ENCODE results near the gene LAMB3. TPM values are rescaled to one million over a fixed set of nuclear protein-coding genes. Genes with fewer than 3 reads are reported as not detected.

LAMB3 gene
- total RNA-seq, 1 donor from 2014 or later = 18.3 TPM

DNA sequence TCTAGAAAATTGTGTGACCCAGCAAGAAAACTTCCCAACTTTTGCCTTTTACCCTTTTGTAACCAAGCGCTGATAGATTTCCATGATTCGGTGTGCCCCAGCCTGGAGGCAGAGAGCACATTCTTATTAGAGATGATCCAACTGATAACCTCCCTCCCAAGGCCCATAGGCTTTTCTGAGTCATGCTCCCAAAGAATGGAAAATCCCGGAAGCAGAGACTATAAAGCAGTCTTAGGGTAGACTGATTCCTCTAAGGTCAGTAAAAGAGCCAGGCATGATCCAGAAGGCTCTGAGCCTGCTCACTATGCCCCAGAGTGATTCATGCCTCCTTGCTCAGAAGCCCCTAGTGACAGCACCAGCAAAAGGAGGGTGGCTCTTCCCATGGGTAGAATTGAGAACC, 64.4 kb downstream of the LAMB3 start:
- intact Hi-C loops (cut with micrococcal nuclease) = no loop called here
- Mint-ChIP-seq H3K27me3 (ENCODE audit: insufficient read depth) (peaks cover 26% of the 10 kb centered on the region), H3K9me3 (no peaks in the 10 kb centered on the region), H3K27ac (no peak overlapping the region), H3K36me3 (ENCODE audit: low read depth) (no peaks in the 10 kb centered on the region), H3K4me1 (ENCODE audit: low read depth) (no peaks in the 10 kb centered on the region), H3K4me3 (no peak overlapping the region)
- DNase-seq (ENCODE audit: low spot score) = no peak

DNA sequence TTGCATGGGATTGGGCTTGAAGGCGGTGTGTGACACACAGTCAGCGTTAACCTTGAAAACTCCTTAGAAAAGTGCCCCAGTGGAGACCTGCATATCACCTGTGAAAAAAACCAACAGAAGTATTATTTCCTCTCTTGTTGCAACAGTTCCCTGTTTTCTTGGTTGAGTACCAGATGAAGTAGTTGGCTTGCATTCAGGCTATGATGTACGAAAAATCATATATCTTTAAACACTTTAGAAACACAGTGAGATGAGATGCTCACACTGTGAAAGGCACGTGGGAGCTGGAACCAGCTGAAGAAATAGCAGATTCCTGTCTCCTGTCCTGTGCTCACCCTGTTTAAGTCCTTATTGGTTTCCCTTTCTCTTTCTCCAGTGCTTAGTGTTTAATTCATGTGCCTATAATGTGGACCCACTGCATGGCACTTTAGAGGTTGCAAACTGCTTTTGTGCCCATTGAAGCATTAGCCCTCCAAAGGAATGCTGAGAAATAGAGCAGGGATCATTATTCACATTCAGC, 65.9 kb downstream of the LAMB3 start:
- H3K36me3 Mint-ChIP-seq (ENCODE audit: low read depth) = no peaks in the 10 kb centered on the region
- intact Hi-C loops (cut with micrococcal nuclease) = no loop called here

DNA sequence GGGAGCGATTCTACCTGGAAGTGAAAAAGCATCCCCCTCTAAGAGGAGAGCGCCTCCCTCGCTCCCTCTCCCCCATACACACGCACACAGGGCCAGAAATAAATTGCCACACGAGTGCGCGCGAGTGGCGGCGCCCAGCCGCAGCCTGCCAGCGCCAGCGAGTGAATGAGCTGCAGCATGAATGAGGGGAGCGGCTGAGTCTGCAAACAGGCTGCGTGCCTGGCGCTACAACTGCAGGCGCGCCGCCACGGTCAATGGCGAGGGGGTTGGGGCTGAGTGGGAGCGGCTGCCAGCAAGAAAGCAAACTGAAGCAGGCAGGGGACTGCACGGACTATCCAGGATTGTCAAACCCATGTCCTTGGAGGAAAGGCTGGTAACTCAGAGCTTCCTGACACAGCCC, 66.6 kb downstream of the LAMB3 start:
- DNase-seq (ENCODE audit: low spot score) = no peak
- Mint-ChIP-seq H3K36me3 (ENCODE audit: low read depth) (no peaks in the 10 kb centered on the region), H3K4me1 (ENCODE audit: low read depth) (no peaks in the 10 kb centered on the region), H3K27ac (no peak overlapping the region), H3K9me3 (no peaks in the 10 kb centered on the region), H3K27me3 (ENCODE audit: insufficient read depth) (peaks cover 21% of the 10 kb centered on the region), H3K4me3 (peak overlapping the region; percentile 24)
- intact Hi-C loops (cut with micrococcal nuclease) = no loop called here

More for the DNA sequence above, 65.9 kb downstream of the LAMB3 start:
- no peak for DNase-seq (ENCODE audit: low spot score)
- H3K9me3 Mint-ChIP-seq = no peaks in the 10 kb centered on the region
- no peak overlapping the region for H3K27ac Mint-ChIP-seq
- no peak overlapping the region for H3K4me3 Mint-ChIP-seq
- H3K27me3 Mint-ChIP-seq (ENCODE audit: insufficient read depth) = peaks cover 23% of the 10 kb centered on the region
- no peaks in the 10 kb centered on the region for H3K4me1 Mint-ChIP-seq (ENCODE audit: low read depth)

DNA sequence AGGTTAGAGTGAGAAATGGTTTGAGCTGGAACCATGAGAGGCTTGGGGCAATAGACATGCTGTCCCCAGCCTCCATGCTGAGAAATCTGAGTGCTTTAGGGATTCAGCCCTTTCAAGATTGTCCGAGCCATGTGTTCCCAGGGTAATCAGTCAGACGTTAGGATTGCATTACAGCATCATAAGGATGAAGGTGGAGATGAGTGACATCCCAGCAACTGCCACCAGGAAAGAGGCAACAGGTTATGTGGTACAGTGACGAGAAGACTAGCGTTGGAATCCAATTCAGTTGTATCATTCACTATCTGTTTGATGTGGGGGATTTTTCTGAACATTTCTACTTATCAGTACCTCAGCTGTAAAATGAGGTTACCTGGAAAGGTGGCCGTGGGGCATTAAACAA, 67.0 kb downstream of the LAMB3 start:
- intact Hi-C loops (cut with micrococcal nuclease) = no loop called here
- DNase-seq (ENCODE audit: low spot score) = no peak
- Mint-ChIP-seq H3K27me3 (ENCODE audit: insufficient read depth) (peaks cover 17% of the 10 kb centered on the region), H3K36me3 (ENCODE audit: low read depth) (no peaks in the 10 kb centered on the region), H3K27ac (no peak overlapping the region), H3K9me3 (no peaks in the 10 kb centered on the region), H3K4me1 (ENCODE audit: low read depth) (no peaks in the 10 kb centered on the region), H3K4me3 (no peak overlapping the region)

DNA sequence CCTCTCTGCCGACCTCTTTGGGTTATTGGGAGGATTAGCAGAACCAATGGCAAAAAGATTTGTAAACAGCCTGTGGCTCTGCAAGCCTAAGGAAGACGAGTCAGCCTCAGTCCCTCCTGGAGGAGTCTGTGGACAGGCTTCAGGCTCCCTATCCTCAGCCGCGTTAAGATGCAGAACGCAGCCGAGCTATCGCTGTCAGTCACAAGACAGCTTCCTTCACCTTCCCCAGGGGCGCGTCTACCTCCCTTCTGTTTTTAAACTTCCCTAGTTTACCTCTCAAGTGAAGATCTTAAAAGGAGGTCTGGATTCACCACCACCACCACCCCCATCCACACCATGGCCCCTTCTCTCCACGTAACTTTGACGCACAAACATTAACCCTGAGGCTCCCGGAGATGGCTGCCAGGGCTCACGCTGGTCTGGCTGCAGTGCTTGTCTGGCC, 68.0 kb downstream of the LAMB3 start:
- Mint-ChIP-seq H3K4me1 (ENCODE audit: low read depth) (no peaks in the 10 kb centered on the region), H3K36me3 (ENCODE audit: low read depth) (no peaks in the 10 kb centered on the region), H3K27me3 (ENCODE audit: insufficient read depth) (peaks cover 15% of the 10 kb centered on the region), H3K9me3 (no peaks in the 10 kb centered on the region), H3K27ac (no peak overlapping the region), H3K4me3 (no peak overlapping the region)
- DNase-seq (ENCODE audit: low spot score) = no peak
- intact Hi-C loops (cut with micrococcal nuclease) = no loop called here

DNA sequence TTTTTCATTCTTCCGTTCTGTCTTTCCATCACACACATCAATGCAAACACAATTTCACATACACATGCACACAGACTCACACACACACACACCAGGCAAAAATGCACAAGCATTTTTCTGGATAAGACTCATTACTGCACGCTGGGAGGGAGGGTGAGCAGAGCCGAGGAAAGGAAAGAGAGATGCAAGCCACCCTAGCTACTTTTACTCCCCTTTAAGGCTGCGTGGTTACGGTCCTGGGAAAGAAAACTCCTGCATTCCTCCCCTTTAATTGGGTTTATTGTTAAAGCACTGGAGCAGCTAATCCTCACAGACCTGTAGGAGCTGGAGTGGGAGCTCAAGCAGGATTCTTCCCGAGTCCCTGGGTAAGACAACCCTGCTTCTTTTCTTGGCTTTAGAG, 68.8 kb downstream of the LAMB3 start, which contains the start of gene CAMK1G:
Gene CAMK1G, plus strand, starts transcription at position 307 of the 400 bp plus-strand sequence. CDS start 11,270 bp downstream, outside the sequence.
- Mint-ChIP-seq H3K4me3 (no peak within 1 kb of the TSS), H3K4me1 (ENCODE audit: low read depth) (no peaks in the 10 kb centered on the region), H3K36me3 (ENCODE audit: low read depth) (no peaks in the 10 kb centered on the region), H3K9me3 (no peaks in the 10 kb centered on the region), H3K27ac (no peak within 1 kb of the TSS), H3K27me3 (ENCODE audit: insufficient read depth) (peaks cover 14% of the 10 kb centered on the region)
- intact Hi-C loops (cut with micrococcal nuclease) = no loop called here
- no peak for DNase-seq (ENCODE audit: low spot score)

DNA sequence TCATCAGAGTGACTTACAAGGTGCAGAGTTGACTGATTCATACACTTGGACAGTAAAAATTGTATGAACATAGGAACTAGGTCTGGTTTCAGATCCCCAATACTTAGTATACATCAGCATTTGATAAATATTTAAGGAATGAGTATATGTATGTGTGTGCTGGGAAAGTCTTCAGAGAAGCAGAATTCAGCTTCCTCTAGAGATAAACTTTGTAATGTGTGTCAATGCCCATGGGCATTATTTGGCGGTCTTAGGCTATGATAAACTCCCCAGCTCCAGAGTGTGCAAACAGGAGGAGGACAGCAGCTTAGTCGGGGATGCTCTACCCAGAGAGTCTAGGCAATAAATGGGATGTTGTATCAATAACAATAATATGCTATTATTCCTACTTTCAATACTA, 71.6 kb downstream of the LAMB3 start:
- intact Hi-C loops (cut with micrococcal nuclease) = no loop called here
- H3K4me1 Mint-ChIP-seq (ENCODE audit: low read depth) = peaks cover 7% of the 10 kb centered on the region
- peaks cover 7% of the 10 kb centered on the region for H3K27me3 Mint-ChIP-seq (ENCODE audit: insufficient read depth)
- H3K27ac Mint-ChIP-seq = no peak overlapping the region
- no peak overlapping the region for H3K4me3 Mint-ChIP-seq
- no peaks in the 10 kb centered on the region for H3K36me3 Mint-ChIP-seq (ENCODE audit: low read depth)
- no peaks in the 10 kb centered on the region for H3K9me3 Mint-ChIP-seq
- no peak for DNase-seq (ENCODE audit: low spot score)

DNA sequence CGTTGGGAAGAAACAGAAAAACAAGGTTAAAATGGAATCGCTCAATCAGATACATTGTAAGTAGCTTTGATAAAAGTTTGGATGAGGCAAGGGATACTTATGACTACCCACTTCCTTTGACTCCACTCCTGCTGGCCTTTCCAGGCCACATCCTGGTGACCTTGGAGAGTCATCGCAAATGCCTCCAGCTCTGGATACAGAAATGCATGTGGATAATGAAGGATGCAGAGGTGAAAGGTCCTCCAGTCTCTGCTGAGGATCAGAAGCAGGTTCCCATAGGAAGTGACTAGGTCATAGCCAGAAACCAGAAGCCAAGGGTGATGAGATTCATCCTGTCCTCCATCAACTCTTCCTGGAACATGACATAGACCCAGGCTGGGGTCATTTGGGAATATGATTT, 74.9 kb downstream of the LAMB3 start:
- H3K9me3 Mint-ChIP-seq = no peaks in the 10 kb centered on the region
- H3K36me3 Mint-ChIP-seq (ENCODE audit: low read depth) = no peaks in the 10 kb centered on the region
- H3K27me3 Mint-ChIP-seq (ENCODE audit: insufficient read depth) = peaks cover 21% of the 10 kb centered on the region
- H3K4me1 Mint-ChIP-seq (ENCODE audit: low read depth) = peaks cover 7% of the 10 kb centered on the region
- no peak overlapping the region for H3K27ac Mint-ChIP-seq
- intact Hi-C loops (cut with micrococcal nuclease) = loop anchor here (2.0 kb wide), 2 partner anchors 25 to 191 kb away; no protein-coding TSS in a partner anchor
- H3K4me3 Mint-ChIP-seq = no peak overlapping the region
- DNase-seq (ENCODE audit: low spot score) = no peak

DNA sequence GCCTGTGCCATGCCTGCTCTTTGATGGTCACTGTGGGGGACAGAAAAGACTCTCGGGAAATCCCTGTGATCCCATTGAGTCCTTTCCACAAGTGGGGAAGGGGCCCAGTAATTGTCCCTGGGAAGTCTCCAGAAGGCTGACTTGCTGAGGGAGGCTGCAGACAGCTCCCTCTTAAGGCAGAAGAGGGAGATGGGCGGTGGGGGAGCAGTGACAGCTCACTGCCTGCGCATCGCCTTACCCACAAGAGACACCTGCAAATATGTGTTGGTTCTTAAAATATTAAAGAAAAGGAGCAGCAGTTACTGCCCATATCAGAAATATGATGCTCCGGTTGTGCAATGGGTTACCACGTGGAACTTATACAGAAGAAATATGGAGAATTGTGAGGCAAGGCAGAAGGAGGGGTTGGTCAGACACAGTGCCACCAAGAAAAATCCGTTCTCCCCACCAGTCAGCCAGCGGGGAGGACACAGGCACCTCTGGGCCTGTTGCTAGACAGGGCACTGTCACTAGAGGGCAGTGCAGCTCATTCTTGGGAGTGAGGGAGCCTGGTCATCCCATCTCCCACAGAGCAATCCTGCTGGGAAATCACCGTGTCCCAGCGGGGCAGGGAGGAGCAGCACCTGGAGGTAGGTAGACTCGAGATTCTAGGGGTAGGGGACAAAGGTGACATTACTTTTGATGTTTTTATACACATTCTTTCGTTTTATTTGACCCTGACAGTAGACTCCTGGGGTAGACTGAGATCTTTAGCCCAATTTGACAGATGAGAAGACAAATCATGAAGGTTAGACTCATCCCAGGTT, 75.6 kb downstream of the LAMB3 start:
- no peaks in the 10 kb centered on the region for H3K36me3 Mint-ChIP-seq (ENCODE audit: low read depth)
- H3K4me3 Mint-ChIP-seq = no peak overlapping the region
- H3K27ac Mint-ChIP-seq = no peak overlapping the region
- peaks cover 27% of the 10 kb centered on the region for H3K27me3 Mint-ChIP-seq (ENCODE audit: insufficient read depth)
- peaks cover 7% of the 10 kb centered on the region for H3K4me1 Mint-ChIP-seq (ENCODE audit: low read depth)
- intact Hi-C loops (cut with micrococcal nuclease) = loop anchor here (1.0 to 2.0 kb wide), 5 partner anchors 26 to 192 kb away; no protein-coding TSS in a partner anchor
- peak; percentile 49 for DNase-seq (ENCODE audit: low spot score)
- H3K9me3 Mint-ChIP-seq = no peaks in the 10 kb centered on the region

DNA sequence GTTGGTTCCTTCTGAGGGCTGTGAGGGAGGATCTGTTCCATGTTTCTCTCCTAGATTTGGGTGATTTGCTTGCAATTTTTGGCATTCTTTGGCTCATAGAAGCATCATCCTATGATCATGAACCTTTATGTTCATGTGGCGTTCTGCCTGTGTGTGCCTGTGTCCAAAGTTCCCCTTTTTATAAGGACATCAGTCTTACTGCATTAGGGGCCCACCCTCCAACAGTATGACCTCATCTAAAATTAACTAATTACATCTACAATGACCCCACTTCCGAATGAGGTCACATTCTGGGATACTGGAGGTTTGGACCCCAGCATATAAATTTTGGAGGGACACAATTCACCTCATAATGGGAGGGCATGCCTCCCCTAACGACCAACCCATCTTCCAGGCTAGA, 81.5 kb downstream of the LAMB3 start:
- intact Hi-C loops (cut with micrococcal nuclease) = no loop called here
- Mint-ChIP-seq H3K9me3 (no peaks in the 10 kb centered on the region), H3K36me3 (ENCODE audit: low read depth) (no peaks in the 10 kb centered on the region), H3K27ac (no peak overlapping the region), H3K4me1 (ENCODE audit: low read depth) (peaks cover 27% of the 10 kb centered on the region), H3K27me3 (ENCODE audit: insufficient read depth) (peaks cover 43% of the 10 kb centered on the region), H3K4me3 (no peak overlapping the region)
- DNase-seq (ENCODE audit: low spot score) = no peak

DNA sequence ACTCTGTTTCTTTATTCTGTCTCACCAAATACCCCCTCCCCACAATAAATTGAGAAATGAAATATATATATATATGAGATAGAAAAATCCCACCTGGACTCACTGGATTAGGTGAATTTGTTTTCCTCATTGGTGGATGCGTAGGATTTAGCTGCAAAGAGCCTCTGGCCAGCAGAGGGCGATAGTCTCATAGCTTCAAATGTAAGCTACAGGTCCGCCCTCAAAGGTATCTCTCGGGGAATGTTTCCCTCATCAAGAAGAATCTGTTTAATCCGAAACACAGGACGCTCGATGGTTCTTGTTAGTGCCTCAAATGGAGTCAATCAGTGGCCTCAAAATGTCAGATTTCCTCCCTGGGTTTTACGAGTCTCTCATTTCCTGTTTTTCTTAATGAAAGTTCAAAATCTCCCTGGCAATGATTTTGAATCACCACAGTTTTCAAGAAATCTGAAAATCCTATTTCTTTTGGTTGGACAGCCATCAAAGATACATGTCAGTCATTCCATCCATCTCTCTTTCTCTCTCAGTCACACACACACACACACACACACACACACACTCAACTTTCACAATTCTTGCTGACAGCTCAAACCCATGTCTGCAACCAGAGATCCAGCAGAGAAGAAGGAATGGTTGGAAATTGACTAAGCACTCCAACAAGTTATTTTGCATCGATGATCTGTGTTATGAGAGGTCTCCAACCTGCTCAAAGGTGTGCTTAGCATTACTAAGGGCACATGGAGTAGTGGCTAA, 82.6 kb downstream of the LAMB3 start:
- Mint-ChIP-seq H3K4me1 (ENCODE audit: low read depth) (peaks cover 27% of the 10 kb centered on the region), H3K27ac (no peak overlapping the region), H3K36me3 (ENCODE audit: low read depth) (no peaks in the 10 kb centered on the region), H3K27me3 (ENCODE audit: insufficient read depth) (peaks cover 50% of the 10 kb centered on the region), H3K4me3 (peak overlapping the region; percentile 13), H3K9me3 (no peaks in the 10 kb centered on the region)
- intact Hi-C loops (cut with micrococcal nuclease) = loop anchor here (1.0 to 10.0 kb wide), 7 partner anchors 37 to 755 kb away; partner anchors contain the start of gene HHAT
- DNase-seq (ENCODE audit: low spot score) = peak; percentile 53

DNA sequence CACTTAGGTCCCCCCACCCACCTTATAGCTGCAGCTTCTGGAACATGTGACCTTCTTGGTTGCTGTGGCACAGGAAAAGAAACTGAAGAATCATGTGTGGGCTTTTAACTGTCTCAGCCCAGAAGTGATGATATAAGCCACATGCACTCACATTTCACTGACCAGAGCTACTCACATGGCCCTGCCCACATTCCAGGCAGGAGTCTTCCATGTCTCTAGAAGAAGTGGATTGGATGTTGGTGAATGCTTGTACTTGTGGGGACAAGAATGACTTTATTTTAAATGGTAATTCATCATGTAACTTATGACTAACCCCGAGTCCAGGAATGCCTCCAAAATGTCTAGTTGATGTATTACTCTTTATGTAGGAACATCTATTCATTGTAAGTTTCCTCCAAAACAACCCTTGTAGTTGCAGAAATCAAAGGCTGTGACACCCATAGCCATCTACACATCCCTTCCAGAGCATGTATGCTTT, 84.5 kb downstream of the LAMB3 start:
- Mint-ChIP-seq H3K9me3 (no peaks in the 10 kb centered on the region), H3K4me3 (no peak overlapping the region), H3K36me3 (ENCODE audit: low read depth) (no peaks in the 10 kb centered on the region), H3K27ac (no peak overlapping the region), H3K4me1 (ENCODE audit: low read depth) (peaks cover 27% of the 10 kb centered on the region), H3K27me3 (ENCODE audit: insufficient read depth) (peaks cover 48% of the 10 kb centered on the region)
- DNase-seq (ENCODE audit: low spot score) = no peak
- intact Hi-C loops (cut with micrococcal nuclease) = loop anchor here (1.0 to 10.0 kb wide), 6 partner anchors 39 to 757 kb away; partner anchors contain the start of genes HHAT and UTP25
